HG03342 (cell line): ENCODE data around the gene NMB.
"Not testable (repeated sequence)": the region's sequence is repeated elsewhere in the genome, so short reads cannot be mapped to it uniquely, and the experiment has no call there.

ENCODE experiments used
- ATAC-seq: cut with Tn5 transposase; IDR thresholded peaks from one replicate; pipeline ENCODE4 v1.9.1; 2021; ENCODE audit warnings: mild to moderate bottlenecking, moderate library complexity; ENCODE audit not compliant: unreplicated experiment

The NMB gene, protein sequence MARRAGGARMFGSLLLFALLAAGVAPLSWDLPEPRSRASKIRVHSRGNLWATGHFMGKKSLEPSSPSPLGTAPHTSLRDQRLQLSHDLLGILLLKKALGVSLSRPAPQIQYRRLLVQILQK

GRCh38 chr15:84658080-84658787, at the start of gene NMB:
TSS of gene NMB (minus strand) at chr15:84658199. CDS start at chr15:84658152, 47 bp downstream.
- ATAC-seq = peak; percentile 64

GRCh38 chr15:84703808-84704207, 45.8 kb upstream of the NMB start:
- no peak for ATAC-seq

GRCh38 chr15:84702961-84703482, 45.0 kb upstream of the NMB start:
- ATAC-seq = no peak

- ATAC-seq = no peak
These were observed 41.7 kb upstream of the NMB start for GRCh38 chr15:84699538-84700191.

GRCh38 chr15:84697236-84697990, 39.4 kb upstream of the NMB start:
- ATAC-seq = no peak

GRCh38 chr15:84696757-84697156, 38.8 kb upstream of the NMB start:
- ATAC-seq = no peak

DNA sequence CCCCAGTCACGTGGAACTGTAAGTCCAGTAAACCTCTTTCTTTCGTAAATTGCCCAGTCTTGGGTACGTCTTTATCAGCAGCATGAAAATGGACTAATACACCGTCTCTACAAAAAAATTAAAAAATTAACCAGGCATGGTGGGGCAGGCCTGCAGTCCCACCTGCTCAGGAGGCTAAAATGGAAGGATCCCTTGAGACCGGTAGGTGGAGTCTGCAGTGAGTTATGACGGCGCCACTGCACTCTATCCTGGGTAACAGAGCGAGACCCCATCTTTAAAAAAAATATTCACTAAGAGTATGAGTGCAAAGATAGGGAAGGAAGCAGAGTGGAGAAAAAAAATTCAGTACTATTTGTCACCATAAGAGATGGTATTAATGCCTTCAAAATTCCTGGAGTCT, 32.3 kb upstream of the NMB start:
- no peak for ATAC-seq

DNA sequence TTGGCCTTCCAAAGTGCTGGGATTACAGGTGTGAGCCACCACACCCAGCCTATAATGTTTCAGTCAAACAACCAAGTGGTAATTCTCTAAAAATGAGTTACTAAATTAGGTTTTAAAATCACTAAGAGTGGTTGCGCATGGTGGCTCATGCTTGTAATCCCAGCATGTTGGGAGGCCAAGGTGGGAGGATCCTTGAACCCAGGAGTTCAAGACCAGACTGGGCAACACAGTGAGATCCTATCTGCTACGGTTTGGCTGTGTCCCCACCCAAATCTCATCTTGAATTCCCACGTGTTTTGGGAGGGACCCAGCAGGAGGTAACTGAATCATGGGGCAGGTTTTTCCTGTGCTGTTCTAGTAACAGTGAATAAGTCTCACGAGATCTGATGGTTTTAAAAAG, 31.9 kb upstream of the NMB start:
- ATAC-seq = no peak

DNA sequence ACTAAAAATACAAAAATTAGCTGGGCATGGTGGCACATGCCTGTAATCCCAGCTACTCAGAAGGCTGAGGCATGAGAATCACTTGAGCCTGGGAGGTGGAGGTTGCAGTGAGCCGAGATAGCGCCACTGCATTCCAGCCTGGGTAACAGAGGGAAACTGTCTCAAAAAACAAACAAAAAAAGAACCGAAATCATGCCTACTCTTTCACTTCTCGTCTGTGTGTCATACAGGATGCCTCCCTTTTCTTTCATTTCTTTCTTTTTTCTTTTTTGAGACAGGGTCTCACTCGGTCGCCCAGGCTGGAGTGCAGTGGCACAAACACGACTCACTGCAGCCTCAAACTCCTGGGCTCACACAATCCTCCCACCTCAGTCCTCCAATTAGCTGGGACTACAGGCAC, 28.4 kb upstream of the NMB start:
- not testable (repeated sequence) for ATAC-seq

DNA sequence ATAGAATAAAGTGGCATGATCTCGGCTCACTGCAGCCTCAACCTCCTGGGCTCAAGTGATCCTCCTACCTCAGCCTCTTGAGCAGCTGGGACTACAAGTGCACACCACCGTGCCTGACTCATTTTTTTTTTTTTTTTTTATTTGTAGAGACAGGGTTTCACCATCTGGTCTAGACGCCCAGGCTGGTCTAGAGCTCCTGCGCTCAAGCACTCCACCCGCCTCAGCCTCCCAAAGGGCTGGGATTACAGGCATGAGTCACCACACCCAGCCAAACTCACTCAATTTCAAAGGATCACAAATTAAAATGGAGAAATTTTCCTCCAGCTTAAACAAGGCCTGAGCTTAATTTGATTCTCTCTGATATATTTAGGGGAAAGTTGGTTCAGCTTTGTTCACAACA, 27.3 kb upstream of the NMB start:
- no peak for ATAC-seq

DNA sequence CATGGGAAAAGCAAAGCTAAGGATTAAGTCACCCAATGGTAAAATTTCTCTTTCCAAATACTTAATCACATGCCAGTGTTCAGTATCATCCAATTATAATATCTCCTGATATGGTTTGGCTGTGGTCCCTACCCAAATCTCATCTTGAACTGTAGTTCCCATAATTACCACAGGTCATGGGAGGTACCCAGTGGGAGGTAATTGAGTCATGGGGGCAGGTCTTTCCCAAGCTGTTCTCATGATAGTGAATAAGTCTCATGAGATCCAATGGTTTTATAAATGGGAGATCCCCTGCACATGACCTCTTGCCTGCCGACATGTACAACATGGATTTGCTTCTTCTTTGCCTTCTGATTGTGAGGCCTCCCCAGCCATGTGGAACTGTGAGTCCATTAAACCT, 26.1 kb upstream of the NMB start:
- ATAC-seq = no peak

DNA sequence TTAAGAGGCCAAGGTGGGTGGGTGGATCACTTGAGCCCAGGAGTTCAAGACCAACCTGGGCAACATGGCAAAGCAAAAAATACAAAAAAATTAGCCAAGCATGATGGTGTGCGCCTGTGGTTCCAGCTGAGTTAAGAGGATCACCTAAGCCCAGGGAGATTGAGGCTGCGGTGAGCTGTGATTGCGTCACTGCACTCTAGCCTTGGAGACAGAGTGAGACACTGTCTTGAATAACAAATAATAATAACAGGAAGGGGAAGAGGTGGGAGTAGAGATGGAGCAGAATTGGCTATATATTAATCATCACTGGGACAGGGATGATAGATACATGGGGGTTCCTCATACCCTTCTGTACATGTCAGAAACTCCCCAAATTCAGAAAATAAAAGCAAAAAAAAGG, 23.8 kb upstream of the NMB start:
- no peak for ATAC-seq

DNA sequence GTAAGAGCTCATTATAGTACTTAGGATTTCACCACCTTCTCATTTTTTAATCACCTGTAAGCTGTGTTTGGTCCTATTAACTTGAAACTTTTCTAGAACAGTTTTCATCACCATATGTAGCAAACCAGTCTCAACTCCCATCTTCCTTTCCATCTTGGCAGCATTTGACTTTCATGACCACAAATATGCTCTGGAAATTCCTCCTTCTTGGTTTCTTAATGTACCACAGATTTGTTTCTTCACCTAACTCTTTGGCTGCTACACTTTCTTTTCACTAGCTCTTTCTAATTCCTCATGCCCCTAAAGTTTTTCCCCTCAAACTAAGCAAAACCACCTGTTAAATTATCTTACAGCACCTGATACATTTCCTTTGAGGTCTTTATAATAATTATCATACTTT, 13.2 kb upstream of the NMB start:
- ATAC-seq = no peak

- no peak for ATAC-seq
These were observed 11.7 kb upstream of the NMB start for GRCh38 chr15:84669726-84670125.

GRCh38 chr15:84668221-84668982, 10.4 kb upstream of the NMB start:
- ATAC-seq = no peak

GRCh38 chr15:84666373-84666772, 8.4 kb upstream of the NMB start:
- ATAC-seq = no peak

- no peak for ATAC-seq
These were observed 3.0 kb upstream of the NMB start for GRCh38 chr15:84661001-84661400.

DNA sequence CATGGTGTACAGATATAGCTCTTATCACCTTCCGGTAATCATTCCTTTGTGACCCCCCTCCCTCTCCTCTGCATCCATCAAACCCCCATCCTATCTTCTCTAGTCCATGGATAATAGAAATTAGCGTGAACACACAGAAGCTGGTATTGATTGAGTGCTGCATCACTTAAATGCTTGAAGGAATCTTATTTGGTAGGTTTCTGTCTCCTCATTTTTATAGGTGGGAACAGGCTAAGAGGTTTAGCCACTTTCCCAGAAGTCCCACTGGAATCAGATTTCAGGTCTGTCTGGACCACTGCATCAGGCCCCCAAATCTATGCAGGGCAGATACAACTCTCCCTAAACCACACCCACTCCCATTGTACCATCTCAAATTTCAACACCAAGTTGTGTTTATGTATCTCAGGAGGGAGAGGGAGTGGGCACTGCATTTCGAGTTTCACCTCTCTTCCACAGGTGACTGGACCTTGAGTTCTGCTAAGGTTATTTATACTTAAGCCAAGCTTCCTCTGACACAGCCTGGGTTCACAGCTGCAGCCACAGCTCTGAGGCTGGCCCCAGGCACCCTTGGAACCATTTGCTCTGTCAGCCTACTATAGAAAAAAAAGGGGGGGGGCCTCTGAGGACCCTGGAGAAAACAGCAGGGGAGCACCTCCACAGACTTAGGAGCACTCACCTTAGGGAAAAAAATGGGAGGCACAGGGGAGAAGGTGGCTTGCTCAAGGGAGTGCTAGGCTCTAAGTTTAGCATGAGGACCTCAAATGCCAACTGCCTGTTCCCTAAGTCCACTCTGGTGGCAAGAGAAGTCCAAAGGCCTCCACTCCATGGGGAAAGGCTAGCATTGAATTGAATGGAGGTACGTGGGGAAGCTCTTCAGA, 2.1 kb upstream of the NMB start:
- ATAC-seq = no peak

DNA sequence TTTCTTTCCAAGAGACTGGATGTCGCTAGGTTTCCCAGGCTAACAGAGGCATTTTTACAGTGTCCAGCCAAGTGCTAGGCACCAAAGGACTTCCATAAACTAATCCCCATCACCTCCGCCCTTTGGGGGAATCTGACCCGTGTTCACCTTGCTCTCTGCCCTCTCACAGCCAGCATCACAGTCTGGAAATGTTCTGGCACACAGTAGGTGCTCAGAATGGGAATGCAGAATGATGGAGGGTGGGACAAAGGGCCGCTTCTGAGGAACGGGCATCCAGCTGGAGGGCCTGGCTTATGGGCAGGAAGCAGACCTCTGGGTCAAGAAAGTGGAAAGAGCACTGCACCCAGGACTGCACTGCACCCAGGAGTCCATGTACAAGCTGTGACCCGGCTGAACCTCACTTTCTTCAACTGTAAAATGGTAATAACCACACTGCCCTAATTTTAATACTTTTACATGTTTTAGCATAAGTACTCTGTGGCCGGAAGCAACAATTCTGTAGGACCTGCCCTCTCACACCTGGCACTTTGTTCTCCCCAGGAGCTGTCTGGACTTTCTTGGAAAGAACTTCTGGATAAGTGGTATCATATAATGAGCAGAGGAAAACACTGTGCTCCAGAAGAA, 901 bp upstream of the NMB start:
- ATAC-seq = no peak

- no peak for ATAC-seq
These were observed 285 bp downstream of the NMB start for GRCh38 chr15:84657748-84658079.
